ENCODE data around the gene PKHD1. TPM values are rescaled to one million over a fixed set of nuclear protein-coding genes. Genes with fewer than 3 reads are reported as not detected.

Gene PKHD1
- total RNA-seq, 1 experiment from 2014 or later: not detected

GRCh38 chr6:51844336-51844735, 243.1 kb downstream of the PKHD1 start:
- Histone ChIP-seq H3K27ac (ENCODE audit: low read length) (no peak overlapping the region), H3K36me3 (ENCODE audit: control insufficient read depth, insufficient read depth, low read length) (no peaks in the 10 kb centered on the region), H3K9me3 (ENCODE audit: control insufficient read depth, insufficient read depth, low read depth, low read length) (no peaks in the 10 kb centered on the region), H3K27me3 (ENCODE audit: control insufficient read depth, insufficient read depth, low read length) (no peaks in the 10 kb centered on the region), H3K4me3 (ENCODE audit: low read depth in 2 of 2, low read length in 2 of 2) (no peak overlapping the region), H3K4me1 (ENCODE audit: control insufficient read depth, insufficient read depth, low read length) (peaks cover 3% of the 10 kb centered on the region; the same call in 1 of the 2 replicates)
- CTCF ChIA-PET: no interaction called here
- intact Hi-C loops (cut with micrococcal nuclease; ENCODE audit: unreplicated experiment): loop anchor here (5.0 kb wide), 1 partner anchor 1027 kb away; the partner anchor contains the start of gene TFAP2B
- ATAC-seq (no peak), DNase-seq (ENCODE audit: low read depth, low spot score) (no peak)
- no peak for TF ChIP-seq POLR2AphosphoS5 (IDR thresholded peaks at IDR 0.05; ENCODE audit: low read depth, low read length)
- TF ChIP-seq CTCF (IDR thresholded peaks at IDR 0.05): peak; percentile 36
- POLR2A ChIA-PET: no interaction called here
- in situ Hi-C loops (cut with HindIII; ENCODE audit: low pct_unique_long_range_greater_than_20kb, low sequenced_read_pairs): no loop called here
- BruUV-seq (replicated peaks): no TSS peak

- H3K27me3 ChIP-seq (ENCODE audit: control insufficient read depth, insufficient read depth, low read length): no peaks in the 10 kb centered on the region
- ChIA-PET POLR2A (no interaction called here), CTCF (no interaction called here)
- intact Hi-C loops (cut with micrococcal nuclease; ENCODE audit: unreplicated experiment) (loop anchor here (5.0 kb wide), 1 partner anchor 1026 kb away; the partner anchor contains the start of gene TFAP2B), in situ Hi-C loops (cut with HindIII; ENCODE audit: low pct_unique_long_range_greater_than_20kb, low sequenced_read_pairs) (no loop called here)
- H3K4me3 ChIP-seq (ENCODE audit: low read depth in 2 of 2, low read length in 2 of 2): no peak overlapping the region
- no TSS peak for BruUV-seq (replicated peaks)
- TF ChIP-seq TCF7L2 (IDR thresholded peaks at IDR 0.05; ENCODE audit: low read depth, low read length): no peak
- TF ChIP-seq SIN3A (IDR thresholded peaks at IDR 0.05; ENCODE audit: borderline replicate concordance, insufficient read depth, low read depth, low read length): no peak
- TF ChIP-seq CTCF (IDR thresholded peaks at IDR 0.05): no peak
- no peak for TF ChIP-seq REST (IDR thresholded peaks at IDR 0.05; ENCODE audit: insufficient read depth in 1 of 2, low read depth in 2 of 2, low read length in 1 of 2)
- TF ChIP-seq POLR2AphosphoS5 (IDR thresholded peaks at IDR 0.05; ENCODE audit: low read depth, low read length): no peak
- no peaks in the 10 kb centered on the region for H3K36me3 ChIP-seq (ENCODE audit: control insufficient read depth, insufficient read depth, low read length)
- no peaks in the 10 kb centered on the region for H3K9me3 ChIP-seq (ENCODE audit: control insufficient read depth, insufficient read depth, low read depth, low read length)
- H3K4me1 ChIP-seq (ENCODE audit: control insufficient read depth, insufficient read depth, low read length): peaks cover 3% of the 10 kb centered on the region; the same call in 1 of the 2 replicates
- DNase-seq (ENCODE audit: low read depth, low spot score): no peak
- no peak for ATAC-seq
- H3K27ac ChIP-seq (ENCODE audit: low read length): no peak overlapping the region
Observed at GRCh38 chr6:51843456-51844056, 243.9 kb downstream of the PKHD1 start.
